Measurements from ENCODE around the gene WDR27.

WDR27 gene

GRCh38 chr6:169714595-169714994, 12.8 kb upstream of the WDR27 start:
- peaks cover 12% of the 10 kb centered on the region for H3K79me2 ChIP-seq (ENCODE audit: low read length)
- no peaks in the 10 kb centered on the region for H3K36me3 ChIP-seq (replicated peaks; ENCODE audit: insufficient read depth, low read length)
- H3K27ac ChIP-seq (ENCODE audit: low read length) = no peak overlapping the region
- H3K4me2 ChIP-seq (ENCODE audit: low read depth, low read length) = no peak overlapping the region
- H2AFZ ChIP-seq (ENCODE audit: low read length) = no peak overlapping the region
- no peaks in the 10 kb centered on the region for H3K9me2 ChIP-seq (replicated peaks; ENCODE audit: insufficient read depth, low read length)
- DNase-seq = no peak
- H3K4me3 ChIP-seq (ENCODE audit: low read length) = no peak overlapping the region
- TF ChIP-seq EZH2phosphoT487 (IDR thresholded peaks at IDR 0.05; ENCODE audit: low read length) (no peak), EZH2 (optimal IDR thresholded peaks at IDR 0.05; ENCODE audit: low read depth, low read length) (no peak)
- TF ChIP-seq, protein P1, sequence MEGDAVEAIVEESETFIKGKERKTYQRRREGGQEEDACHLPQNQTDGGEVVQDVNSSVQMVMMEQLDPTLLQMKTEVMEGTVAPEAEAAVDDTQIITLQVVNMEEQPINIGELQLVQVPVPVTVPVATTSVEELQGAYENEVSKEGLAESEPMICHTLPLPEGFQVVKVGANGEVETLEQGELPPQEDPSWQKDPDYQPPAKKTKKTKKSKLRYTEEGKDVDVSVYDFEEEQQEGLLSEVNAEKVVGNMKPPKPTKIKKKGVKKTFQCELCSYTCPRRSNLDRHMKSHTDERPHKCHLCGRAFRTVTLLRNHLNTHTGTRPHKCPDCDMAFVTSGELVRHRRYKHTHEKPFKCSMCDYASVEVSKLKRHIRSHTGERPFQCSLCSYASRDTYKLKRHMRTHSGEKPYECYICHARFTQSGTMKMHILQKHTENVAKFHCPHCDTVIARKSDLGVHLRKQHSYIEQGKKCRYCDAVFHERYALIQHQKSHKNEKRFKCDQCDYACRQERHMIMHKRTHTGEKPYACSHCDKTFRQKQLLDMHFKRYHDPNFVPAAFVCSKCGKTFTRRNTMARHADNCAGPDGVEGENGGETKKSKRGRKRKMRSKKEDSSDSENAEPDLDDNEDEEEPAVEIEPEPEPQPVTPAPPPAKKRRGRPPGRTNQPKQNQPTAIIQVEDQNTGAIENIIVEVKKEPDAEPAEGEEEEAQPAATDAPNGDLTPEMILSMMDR (IDR thresholded peaks at IDR 0.05; ENCODE audit: low read length) = no peak
- no peaks in the 10 kb centered on the region for H3F3A ChIP-seq (ENCODE audit: insufficient read depth, low read length)
- H3K4me1 ChIP-seq (ENCODE audit: low read length) = no peaks in the 10 kb centered on the region
- H3K27me3 ChIP-seq (replicated peaks; ENCODE audit: insufficient read depth, low read length) = no peaks in the 10 kb centered on the region
- no peaks in the 10 kb centered on the region for H3K9me3 ChIP-seq (replicated peaks; ENCODE audit: insufficient read depth, low read length)
- no peaks in the 10 kb centered on the region for H4K20me1 ChIP-seq (ENCODE audit: insufficient read depth, low read length)
- H3K9ac ChIP-seq (ENCODE audit: low read length) = no peak overlapping the region

DNA sequence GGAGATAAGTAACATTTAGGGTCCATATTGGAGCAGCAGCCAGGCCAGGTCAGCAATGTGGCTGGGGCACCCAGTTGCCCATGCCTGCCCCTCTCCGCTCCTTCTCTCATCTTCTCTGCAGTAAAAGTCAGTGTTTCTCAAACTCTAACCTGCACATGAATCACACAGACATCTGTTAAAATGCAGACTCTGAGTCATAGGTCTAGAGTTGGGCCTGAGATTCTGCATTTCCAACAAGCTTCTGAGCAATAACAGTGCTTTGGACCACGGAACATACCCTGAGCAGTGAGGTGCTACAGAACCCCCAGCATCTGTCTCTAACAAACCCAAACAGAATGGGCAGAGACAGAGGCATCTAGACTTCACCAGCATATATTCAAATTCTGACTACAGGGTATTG, 12.3 kb upstream of the WDR27 start:
- Histone ChIP-seq H3K79me2 (ENCODE audit: low read length) (peaks cover 8% of the 10 kb centered on the region), H3K9ac (ENCODE audit: low read length) (no peak overlapping the region), H3K4me2 (ENCODE audit: low read depth, low read length) (no peak overlapping the region), H3K36me3 (replicated peaks; ENCODE audit: insufficient read depth, low read length) (no peaks in the 10 kb centered on the region), H3F3A (ENCODE audit: insufficient read depth, low read length) (no peaks in the 10 kb centered on the region), H3K9me2 (replicated peaks; ENCODE audit: insufficient read depth, low read length) (no peaks in the 10 kb centered on the region), H3K27me3 (replicated peaks; ENCODE audit: insufficient read depth, low read length) (no peaks in the 10 kb centered on the region), H2AFZ (ENCODE audit: low read length) (no peak overlapping the region), H3K27ac (ENCODE audit: low read length) (no peak overlapping the region), H3K4me3 (ENCODE audit: low read length) (no peak overlapping the region), H3K4me1 (ENCODE audit: low read length) (no peaks in the 10 kb centered on the region), H3K9me3 (replicated peaks; ENCODE audit: insufficient read depth, low read length) (no peaks in the 10 kb centered on the region), H4K20me1 (ENCODE audit: insufficient read depth, low read length) (no peaks in the 10 kb centered on the region)
- no peak for DNase-seq
- TF ChIP-seq EZH2 (optimal IDR thresholded peaks at IDR 0.05; ENCODE audit: low read depth, low read length) (no peak), EZH2phosphoT487 (IDR thresholded peaks at IDR 0.05; ENCODE audit: low read length) (no peak)
- TF ChIP-seq, protein P1 (IDR thresholded peaks at IDR 0.05; ENCODE audit: low read length) = no peak

- no peak overlapping the region for H3K27ac ChIP-seq (ENCODE audit: low read length)
These were observed 8.2 kb upstream of the WDR27 start for GRCh38 chr6:169710009-169710408.

More at GRCh38 chr6:169710009-169710408, 8.2 kb upstream of the WDR27 start:
- no peaks in the 10 kb centered on the region for H3K27me3 ChIP-seq (replicated peaks; ENCODE audit: insufficient read depth, low read length)
- no peaks in the 10 kb centered on the region for H3K36me3 ChIP-seq (replicated peaks; ENCODE audit: insufficient read depth, low read length)
- H3F3A ChIP-seq (ENCODE audit: insufficient read depth, low read length) = no peaks in the 10 kb centered on the region
- DNase-seq = no peak
- 0 out of 2 replicates have a peak, but pooled peaks cover 2% of the 10 kb centered on the region for H3K79me2 ChIP-seq (ENCODE audit: low read length)
- no peak for TF ChIP-seq EZH2 (optimal IDR thresholded peaks at IDR 0.05; ENCODE audit: low read depth, low read length)
- TF ChIP-seq, protein P1 (IDR thresholded peaks at IDR 0.05; ENCODE audit: low read length) = no peak
- no peak for TF ChIP-seq EZH2phosphoT487 (IDR thresholded peaks at IDR 0.05; ENCODE audit: low read length)
- no peaks in the 10 kb centered on the region for H3K4me1 ChIP-seq (ENCODE audit: low read length)
- H3K9me2 ChIP-seq (replicated peaks; ENCODE audit: insufficient read depth, low read length) = no peaks in the 10 kb centered on the region
- H3K4me2 ChIP-seq (ENCODE audit: low read depth, low read length) = no peak overlapping the region
- no peaks in the 10 kb centered on the region for H4K20me1 ChIP-seq (ENCODE audit: insufficient read depth, low read length)
- H2AFZ ChIP-seq (ENCODE audit: low read length) = no peak overlapping the region
- no peaks in the 10 kb centered on the region for H3K9me3 ChIP-seq (replicated peaks; ENCODE audit: insufficient read depth, low read length)
- no peak overlapping the region for H3K4me3 ChIP-seq (ENCODE audit: low read length)
- H3K9ac ChIP-seq (ENCODE audit: low read length) = no peak overlapping the region
